Left ventricle myocardium inferior (tissue), 1 donor: ENCODE measurements around the gene OMD. TPM values are rescaled to one million over a fixed set of nuclear protein-coding genes. Genes with fewer than 3 reads are reported as not detected.
"Not testable (repeated sequence)": the region's sequence is repeated elsewhere in the genome, so short reads cannot be mapped to it uniquely, and the experiment has no call there.

Source experiments
- DNase-seq: peaks from one replicate; pipeline ENCODE4 v3.0.0-alpha.2; 2020
- H3K27ac ChIP-seq: fragments of 200-600 bp; replicated peaks from 2 replicates; pipeline ENCODE4 v1.8.0; 2021
- H3K27me3 ChIP-seq: fragments of 200-600 bp; 2 replicates; pipeline ENCODE4 v1.8.0; 2021; ENCODE audit warnings: low read depth
- H3K36me3 ChIP-seq: fragments of 200-600 bp; 2 replicates; pipeline ENCODE4 v1.8.0; 2021
- H3K4me1 ChIP-seq: fragments of 200-600 bp; 2 replicates; pipeline ENCODE4 v1.8.0; 2021
- H3K4me3 ChIP-seq: fragments of 200-600 bp; 2 replicates; pipeline ENCODE4 v1.8.0; 2021; ENCODE audit warnings: mild to moderate bottlenecking, moderate library complexity
- H3K9me3 ChIP-seq: fragments of 200-600 bp; replicated peaks from 2 replicates; pipeline ENCODE4 v1.8.0; 2021
- CTCF ChIP-seq: fragments of 200-600 bp; IDR thresholded peaks from 2 replicates; pipeline ENCODE4 v1.8.0; 2021; ENCODE audit warnings: antibody characterized with exemption, mild to moderate bottlenecking, borderline replicate concordance
- intact Hi-C: fragments of 100-400 bp; cut with micrococcal nuclease; formaldehyde crosslinking; loops from one replicate; pipeline ENCODE4 v1.11.0; 2022
- total RNA-seq: library from RNA; stranded (reverse); fragmentation: NEBNext Ultra II Directional; extraction: Animal tissue kit (Norgen Biotek cat#: 25700); gene quantifications from one replicate; pipeline ENCODE4 v1.2.1, GENCODE V29; 2021
- donor health status: DM: no; HTN: yes; CAD: no; lungs with severe emphysema.

Gene OMD
- total RNA-seq, 1 donor from 2014 or later = 6.4 TPM

DNA sequence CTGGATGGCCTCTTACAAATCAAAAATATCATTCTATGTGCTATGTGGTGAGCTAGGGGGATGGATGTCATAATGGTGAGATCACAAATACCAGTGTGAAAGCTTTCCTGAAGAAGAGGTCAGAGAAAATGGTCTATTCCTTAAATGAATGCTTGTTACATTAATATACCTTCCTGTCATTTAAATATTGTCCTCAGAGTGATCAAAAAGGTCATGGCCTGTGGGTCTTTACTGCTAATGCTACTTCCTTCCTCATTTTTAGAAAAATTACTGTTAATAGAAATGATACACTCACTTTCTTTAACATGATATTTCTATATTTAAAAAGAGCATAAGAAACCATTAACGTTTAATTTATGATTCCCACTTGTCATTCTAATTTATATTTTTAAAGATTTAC, 9.7 kb downstream of the OMD start:
- Histone ChIP-seq H3K4me1 (peaks cover 4% of the 10 kb centered on the region), H3K4me3 (no peak overlapping the region), H3K27me3 (no peaks in the 10 kb centered on the region), H3K36me3 (no peaks in the 10 kb centered on the region), H3K9me3 (no peaks in the 10 kb centered on the region), H3K27ac (no peak overlapping the region)
- no peak for DNase-seq
- intact Hi-C loops = no loop called here
- TF ChIP-seq CTCF = no peak

DNA sequence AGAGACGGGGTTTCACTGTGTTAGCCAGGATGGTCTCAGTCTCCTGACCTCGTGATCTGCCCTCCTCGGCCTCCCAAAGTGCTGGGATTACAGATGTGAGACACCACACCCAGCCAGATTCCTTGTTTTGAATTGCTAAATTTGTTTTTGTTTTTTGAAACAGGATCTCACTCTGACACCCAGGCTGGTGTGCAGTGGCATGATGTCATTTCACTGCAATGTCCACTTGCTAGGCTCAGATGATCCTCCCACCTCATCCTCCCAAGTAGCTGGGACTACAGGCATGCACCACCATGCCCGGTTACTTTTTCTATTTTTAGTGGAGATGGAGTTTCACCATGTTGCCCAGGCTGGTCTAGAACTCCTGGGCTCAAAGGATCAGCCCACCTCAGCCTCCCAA, 13.1 kb downstream of the OMD start:
- H3K36me3 ChIP-seq, intact Hi-C loops, H3K9me3 ChIP-seq, H3K4me3 ChIP-seq, DNase-seq, H3K27me3 ChIP-seq: not testable (repeated sequence)
- peaks cover 13% of the 10 kb centered on the region for H3K4me1 ChIP-seq
- H3K27ac ChIP-seq = peak overlapping the region; percentile 24

GRCh38 chr9:92408747-92409478, 15.4 kb downstream of the OMD start:
- Histone ChIP-seq H3K27me3 (no peaks in the 10 kb centered on the region), H3K9me3 (no peaks in the 10 kb centered on the region), H3K4me3 (no peak overlapping the region), H3K27ac (no peak overlapping the region), H3K36me3 (no peaks in the 10 kb centered on the region), H3K4me1 (peaks cover 14% of the 10 kb centered on the region)
- TF ChIP-seq CTCF = no peak
- intact Hi-C loops = no loop called here
- DNase-seq = no peak

- no peak for TF ChIP-seq CTCF
- Histone ChIP-seq H3K36me3 (no peaks in the 10 kb centered on the region), H3K4me1 (peaks cover 14% of the 10 kb centered on the region), H3K27me3 (no peaks in the 10 kb centered on the region), H3K27ac (no peak overlapping the region), H3K9me3 (no peaks in the 10 kb centered on the region), H3K4me3 (no peak overlapping the region)
- DNase-seq = no peak
- intact Hi-C loops = no loop called here
These were observed 16.5 kb downstream of the OMD start for GRCh38 chr9:92407818-92408217.

GRCh38 chr9:92406477-92406876, 17.8 kb downstream of the OMD start:
- no peak for DNase-seq
- Histone ChIP-seq H3K4me3 (peak overlapping the region; percentile 35), H3K27me3 (no peaks in the 10 kb centered on the region), H3K4me1 (peaks cover 14% of the 10 kb centered on the region), H3K27ac (peak overlapping the region; percentile 57), H3K9me3 (no peaks in the 10 kb centered on the region), H3K36me3 (no peaks in the 10 kb centered on the region)
- intact Hi-C loops = no loop called here
- no peak for TF ChIP-seq CTCF

- H3K4me1 ChIP-seq = peaks cover 14% of the 10 kb centered on the region
- peak overlapping the region; percentile 57 for H3K27ac ChIP-seq
- intact Hi-C loops = no loop called here
These were observed 18.5 kb downstream of the OMD start for GRCh38 chr9:92405818-92406217.

More at GRCh38 chr9:92405818-92406217, 18.5 kb downstream of the OMD start:
- TF ChIP-seq CTCF = no peak
- Histone ChIP-seq H3K9me3 (no peaks in the 10 kb centered on the region), H3K27me3 (no peaks in the 10 kb centered on the region), H3K4me3 (peak overlapping the region; percentile 35), H3K36me3 (no peaks in the 10 kb centered on the region)
- no peak for DNase-seq
